GM21576 (cell line): ENCODE measurements around the gene ACO2.

Experiments
- ATAC-seq: cut with Tn5 transposase; IDR thresholded peaks from one replicate; pipeline ENCODE4 v1.9.1; 2021; ENCODE audit warnings: mild to moderate bottlenecking, moderate library complexity; ENCODE audit not compliant: unreplicated experiment

ACO2 gene

GRCh38 chr22:41488076-41488475 lies 19.2 kb downstream of the ACO2 start:
- no peak for ATAC-seq

- ATAC-seq, result no peak
Measured at GRCh38 chr22:41488596-41489385, 19.9 kb downstream of the ACO2 start.

- ATAC-seq, result no peak
Measured at GRCh38 chr22:41491374-41492100, 22.6 kb downstream of the ACO2 start.

GRCh38 chr22:41498303-41498835 lies 29.5 kb downstream of the ACO2 start:
- no peak for ATAC-seq

GRCh38 chr22:41499624-41500280 lies 30.8 kb downstream of the ACO2 start:
- ATAC-seq, result no peak

GRCh38 chr22:41500303-41500702 lies 31.4 kb downstream of the ACO2 start:
- ATAC-seq, result no peak

- ATAC-seq, result no peak
Measured at GRCh38 chr22:41501209-41501608, 32.3 kb downstream of the ACO2 start.

- ATAC-seq, result no peak
Measured at GRCh38 chr22:41504397-41504796, 35.5 kb downstream of the ACO2 start.

GRCh38 chr22:41504816-41505215 lies 35.9 kb downstream of the ACO2 start:
- ATAC-seq, result no peak

GRCh38 chr22:41505511-41506220 lies 36.7 kb downstream of the ACO2 start:
- no peak for ATAC-seq

GRCh38 chr22:41507330-41508063 lies 38.6 kb downstream of the ACO2 start:
- ATAC-seq, result no peak

- no peak for ATAC-seq
Measured at GRCh38 chr22:41508770-41509170, 39.9 kb downstream of the ACO2 start.

- ATAC-seq, result no peak
Measured at GRCh38 chr22:41511521-41511968, 42.6 kb downstream of the ACO2 start.

- ATAC-seq, result no peak
Measured at GRCh38 chr22:41512421-41513194, 43.7 kb downstream of the ACO2 start.

GRCh38 chr22:41513391-41513790 lies 44.5 kb downstream of the ACO2 start:
- ATAC-seq, result no peak

GRCh38 chr22:41516462-41516861 lies 47.5 kb downstream of the ACO2 start:
- ATAC-seq, result no peak

- no peak for ATAC-seq
Measured at GRCh38 chr22:41517172-41518047, 48.5 kb downstream of the ACO2 start.

- ATAC-seq, result no peak
Measured at GRCh38 chr22:41518048-41518347, 49.1 kb downstream of the ACO2 start.

- ATAC-seq, result no peak
Measured at GRCh38 chr22:41521126-41521525, 52.2 kb downstream of the ACO2 start.
